ENCODE data around the gene NPPC. TPM values are rescaled to one million over a fixed set of nuclear protein-coding genes. Genes with fewer than 3 reads are reported as not detected.

The NPPC gene
- polyA plus RNA-seq, 1 of the 3 experiments (the other 2 are of a cell fraction) = not detected

- H3K4me2 ChIP-seq = no peak overlapping the region
- TF ChIP-seq YY1 (IDR thresholded peaks at IDR 0.05; ENCODE audit: low read depth) = no peak
- no peak for TF ChIP-seq TCF12 (IDR thresholded peaks at IDR 0.05)
- TF ChIP-seq REST (IDR thresholded peaks at IDR 0.05; ENCODE audit: low read depth, low read length) = no peak
- no peak for TF ChIP-seq POLR2AphosphoS5 (IDR thresholded peaks at IDR 0.05; ENCODE audit: low read depth, low read length)
- TF ChIP-seq ELF1 (IDR thresholded peaks at IDR 0.05) = no peak
- WGBS (ENCODE audit: low lambda C conversion rate) = 62% methylated on average over 3 of the region's 3 CpGs
- no peaks in the 10 kb centered on the region; the same call in 1 of the 2 replicates for H3K27me3 ChIP-seq (ENCODE audit: insufficient read depth)
- no peak overlapping the region for H3K27ac ChIP-seq (ENCODE audit: low read depth in 2 of 2, low read length in 1 of 2)
- H3K4me3 ChIP-seq (ENCODE audit: low read depth in 2 of 2, low read length in 1 of 2) = no peak overlapping the region
- H3K36me3 ChIP-seq (replicated peaks in 1 of 2; ENCODE audit: control insufficient read depth in 1 of 2, insufficient read depth in 2 of 2, low read length in 1 of 2) = no peaks in the 10 kb centered on the region
- H3K4me1 ChIP-seq (ENCODE audit: control insufficient read depth in 1 of 2, insufficient read depth in 2 of 2, low read depth in 1 of 2, low read length in 1 of 2) = no peaks in the 10 kb centered on the region; a peak in 1 of 4 replicates
- H3K9me2 ChIP-seq = no peaks in the 10 kb centered on the region
- no peak overlapping the region for H2AFZ ChIP-seq (ENCODE audit: low read depth)
- ChIA-PET CTCF (interaction anchor here (0.6 to 1.3 kb wide), 5 partner anchors 15 to 387 kb away, joined by 3 to 4 read pairs (median 4); no protein-coding TSS in a partner anchor), POLR2A (no interaction called here)
- no peak for DNase-seq
- no peaks in the 10 kb centered on the region for H3K9me3 ChIP-seq
- H3K79me2 ChIP-seq (ENCODE audit: insufficient read depth) = no peaks in the 10 kb centered on the region
- H4K20me1 ChIP-seq (ENCODE audit: insufficient read depth) = no peaks in the 10 kb centered on the region
- H3K9ac ChIP-seq = no peak overlapping the region
- no peaks in the 10 kb centered on the region for H3F3A ChIP-seq (replicated peaks; ENCODE audit: insufficient read depth)
Observed at GRCh38 chr2:231940795-231941194, 14.6 kb upstream of the NPPC start.

DNA sequence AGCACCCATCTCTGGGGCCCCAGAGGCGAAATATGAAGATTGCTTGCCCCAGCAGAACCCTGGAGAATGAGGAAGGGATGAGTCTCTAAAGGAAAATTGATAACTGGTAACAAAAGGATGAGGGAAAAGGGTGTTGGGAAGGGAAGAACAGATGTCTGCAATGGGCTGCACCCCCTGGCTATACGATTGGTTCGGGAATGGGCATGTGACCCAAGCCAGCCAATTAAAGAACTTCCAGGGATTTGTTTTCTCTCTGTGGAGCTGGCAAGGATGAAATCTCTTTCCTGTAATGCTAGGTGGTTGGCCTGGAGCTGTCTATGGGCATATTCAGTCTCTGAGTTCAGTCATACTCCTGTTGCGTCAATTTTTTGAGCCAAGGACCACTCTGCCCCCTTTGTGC is 12.8 kb upstream of the NPPC start:
- no peaks in the 10 kb centered on the region; a peak in 1 of 4 replicates for H3K4me1 ChIP-seq (ENCODE audit: control insufficient read depth in 1 of 2, insufficient read depth in 2 of 2, low read depth in 1 of 2, low read length in 1 of 2)
- H3F3A ChIP-seq (replicated peaks; ENCODE audit: insufficient read depth) = no peaks in the 10 kb centered on the region
- H3K36me3 ChIP-seq (replicated peaks in 1 of 2; ENCODE audit: control insufficient read depth in 1 of 2, insufficient read depth in 2 of 2, low read length in 1 of 2) = no peaks in the 10 kb centered on the region
- 80% methylated on average over 4 of the region's 4 CpGs for WGBS (ENCODE audit: low lambda C conversion rate)
- no peaks in the 10 kb centered on the region for H4K20me1 ChIP-seq (ENCODE audit: insufficient read depth)
- POLR2A ChIA-PET = no interaction called here
- H3K27ac ChIP-seq (ENCODE audit: low read depth in 2 of 2, low read length in 1 of 2) = no peak overlapping the region
- TF ChIP-seq TAF1 (IDR thresholded peaks at IDR 0.05; ENCODE audit: borderline replicate concordance, low read depth, low read length) (no peak), RAD21 (IDR thresholded peaks at IDR 0.05; ENCODE audit: low read length) (no peak), RCOR1 (IDR thresholded peaks at IDR 0.05; ENCODE audit: low read length) (no peak), FOSL2 (IDR thresholded peaks at IDR 0.05; ENCODE audit: borderline replicate concordance, low read depth) (no peak), MAX (IDR thresholded peaks at IDR 0.05; ENCODE audit: low read depth) (no peak), ZBTB33 (IDR thresholded peaks at IDR 0.05; ENCODE audit: borderline replicate concordance, low read depth) (no peak), GATA2 (CRISPR knock-in tag; IDR thresholded peaks at IDR 0.05) (no peak), ELF1 (IDR thresholded peaks at IDR 0.05) (no peak), MXI1 (IDR thresholded peaks at IDR 0.05; ENCODE audit: low read depth, low read length) (no peak), REST (IDR thresholded peaks at IDR 0.05; ENCODE audit: low read depth, low read length) (no peak)
- TF ChIP-seq, protein P1, sequence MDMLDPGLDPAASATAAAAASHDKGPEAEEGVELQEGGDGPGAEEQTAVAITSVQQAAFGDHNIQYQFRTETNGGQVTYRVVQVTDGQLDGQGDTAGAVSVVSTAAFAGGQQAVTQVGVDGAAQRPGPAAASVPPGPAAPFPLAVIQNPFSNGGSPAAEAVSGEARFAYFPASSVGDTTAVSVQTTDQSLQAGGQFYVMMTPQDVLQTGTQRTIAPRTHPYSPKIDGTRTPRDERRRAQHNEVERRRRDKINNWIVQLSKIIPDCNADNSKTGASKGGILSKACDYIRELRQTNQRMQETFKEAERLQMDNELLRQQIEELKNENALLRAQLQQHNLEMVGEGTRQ (IDR thresholded peaks at IDR 0.05; ENCODE audit: borderline replicate concordance, low read depth, low read length) = no peak
- H3K79me2 ChIP-seq (ENCODE audit: insufficient read depth) = no peaks in the 10 kb centered on the region
- H3K27me3 ChIP-seq (ENCODE audit: insufficient read depth) = no peaks in the 10 kb centered on the region; the same call in 1 of the 2 replicates
- H3K9me2 ChIP-seq = no peaks in the 10 kb centered on the region
- DNase-seq = no peak
- CTCF ChIA-PET = interaction anchor here (1.7 to 2.5 kb wide), 3 partner anchors 11 to 14 kb away, joined by 5 to 6 read pairs (median 6); partner anchors contain the start of gene NPPC
- no peaks in the 10 kb centered on the region for H3K9me3 ChIP-seq
- H3K9ac ChIP-seq = no peak overlapping the region
- H3K4me3 ChIP-seq (ENCODE audit: low read depth in 2 of 2, low read length in 1 of 2) = no peak overlapping the region
- H3K4me2 ChIP-seq = no peak overlapping the region
- no peak overlapping the region for H2AFZ ChIP-seq (ENCODE audit: low read depth)
